Suprapubic skin (tissue), 4 donors: ENCODE measurements around the gene PUSL1. TPM values are rescaled to one million over a fixed set of nuclear protein-coding genes. Genes with fewer than 3 reads are reported as not detected.

ENCODE experiments used
- DNase-seq, 2 donors: peaks; one replicate each; pipeline ENCODE4 v3.0.0-alpha.2; 2019; ENCODE audit warnings: low spot score in 2 of 2
- H3K27ac ChIP-seq: fragments of 200-600 bp; sonication (generic); one replicate; pipeline ENCODE4 v1.5.1; 2019
- H3K27me3 ChIP-seq: fragments of 200-600 bp; sonication (generic); one replicate; pipeline ENCODE4 v1.5.1; 2019
- H3K36me3 ChIP-seq: fragments of 200-600 bp; sonication (generic); one replicate; pipeline ENCODE4 v1.5.1; 2019
- H3K4me1 ChIP-seq: fragments of 200-600 bp; sonication (generic); one replicate; pipeline ENCODE4 v1.5.1; 2019
- H3K4me3 ChIP-seq: fragments of 200-600 bp; sonication (generic); one replicate; pipeline ENCODE4 v1.5.1; 2019; ENCODE audit warnings: mild to moderate bottlenecking
- H3K9me3 ChIP-seq: fragments of 200-600 bp; sonication (generic); one replicate; pipeline ENCODE4 v1.5.1; 2019
- EP300 ChIP-seq: sonication (generic); formaldehyde crosslinking; IDR thresholded peaks from one replicate; pipeline ENCODE4 v1.6.1; 2017; ENCODE audit warnings: antibody characterized with exemption
- POLR2A ChIP-seq, 2 donors: fragments of 450-650 bp; IDR thresholded peaks; one replicate each; pipeline ENCODE4 v1.6.1; 2017; ENCODE audit warnings: antibody characterized with exemption in 2 of 2, mild to moderate bottlenecking in 2 of 2, moderate library complexity in 2 of 2
- POLR2AphosphoS5 ChIP-seq, 3 donors: sonication (generic); formaldehyde crosslinking; IDR thresholded peaks; one replicate each; pipeline ENCODE4 v1.6.1; 2017; ENCODE audit warnings: antibody characterized with exemption in 3 of 3
- WGBS: methylation state at CpG from one replicate; pipeline ENCODE4 v1.1.5; 2018; 5-methylcytosine and 5-hydroxymethylcytosine counted together
- total RNA-seq, 4 donors: library from RNA; depleted of rRNA; stranded (reverse); fragments of >200 nt; gene quantifications; one replicate each; pipeline ENCODE4 v1.1.0, GENCODE V29; 2016
- TF ChIP-seq, protein P1 (sequence below), 2 donors: fragments of 200-600 bp in 1 of 2; fragments of 450-650 bp in 1 of 2; sonication (generic) in 1 of 2; IDR thresholded peaks; one replicate each; pipeline ENCODE4 v1.5.1; 2016 to 2019; ENCODE audit warnings: antibody characterized with exemption in 2 of 2, mild to moderate bottlenecking in 1 of 2, moderate library complexity in 1 of 2

Gene PUSL1
- total RNA-seq, 4 donors from 2014 or later: 16.9 to 56.4 (median 36.4) TPM

DNA sequence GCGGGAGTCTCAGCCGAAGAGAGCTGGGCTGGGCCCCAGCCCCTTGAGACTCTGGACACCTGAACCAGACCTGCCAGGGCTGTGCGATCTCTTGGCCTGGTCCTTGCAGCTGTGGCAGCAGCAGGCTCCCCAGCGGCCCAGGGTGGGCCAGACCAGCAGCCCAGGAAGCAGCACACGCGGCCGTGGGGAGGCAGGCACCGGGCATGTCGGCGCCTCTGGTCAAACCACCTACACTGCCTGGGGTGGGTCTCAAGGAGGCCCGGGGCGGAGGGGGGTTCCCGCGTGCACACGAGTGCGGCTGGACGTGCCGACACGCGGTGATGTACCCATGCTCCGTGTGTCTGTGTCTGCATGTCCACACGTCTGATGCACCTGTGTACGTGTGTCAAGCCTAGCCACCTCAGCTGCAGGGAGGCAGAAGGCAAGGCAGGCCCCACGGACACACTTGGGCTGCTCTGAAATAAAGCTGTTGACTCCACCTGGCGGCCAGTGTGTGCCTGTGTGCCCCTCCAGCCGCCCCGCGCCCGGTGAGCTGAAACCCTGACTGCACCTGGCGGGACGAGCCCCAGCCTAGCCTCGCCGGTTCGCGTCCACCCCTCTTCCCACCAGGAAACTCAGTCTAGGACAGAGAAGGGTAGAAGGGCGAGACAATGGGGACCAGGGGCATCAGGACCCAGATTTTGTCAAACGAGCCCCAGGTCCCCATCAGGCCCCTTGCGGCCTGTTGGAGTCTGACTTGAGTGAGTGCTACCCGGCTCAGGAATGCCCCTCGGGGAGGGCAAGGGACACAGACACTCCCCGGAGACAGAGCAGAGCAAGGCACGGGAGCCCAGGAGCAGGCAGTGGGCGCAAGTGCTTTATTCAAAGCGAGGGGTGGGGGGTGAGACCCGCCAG lies 16.6 kb upstream of the PUSL1 start:
- Histone ChIP-seq H3K27ac (no peak overlapping the region), H3K9me3 (no peaks in the 10 kb centered on the region), H3K4me3 (no peak overlapping the region), H3K4me1 (peaks cover 21% of the 10 kb centered on the region), H3K36me3 (peaks cover 31% of the 10 kb centered on the region), H3K27me3 (peaks cover 11% of the 10 kb centered on the region)
- WGBS: 32% methylated on average over 5 of the region's 45 CpGs
- no peak for DNase-seq
- no peak for TF ChIP-seq EP300
- TF ChIP-seq POLR2A (IDR thresholded peaks at IDR 0.05): no peak
- no peak for TF ChIP-seq POLR2AphosphoS5 (IDR thresholded peaks at IDR 0.05)
- TF ChIP-seq, protein P1, sequence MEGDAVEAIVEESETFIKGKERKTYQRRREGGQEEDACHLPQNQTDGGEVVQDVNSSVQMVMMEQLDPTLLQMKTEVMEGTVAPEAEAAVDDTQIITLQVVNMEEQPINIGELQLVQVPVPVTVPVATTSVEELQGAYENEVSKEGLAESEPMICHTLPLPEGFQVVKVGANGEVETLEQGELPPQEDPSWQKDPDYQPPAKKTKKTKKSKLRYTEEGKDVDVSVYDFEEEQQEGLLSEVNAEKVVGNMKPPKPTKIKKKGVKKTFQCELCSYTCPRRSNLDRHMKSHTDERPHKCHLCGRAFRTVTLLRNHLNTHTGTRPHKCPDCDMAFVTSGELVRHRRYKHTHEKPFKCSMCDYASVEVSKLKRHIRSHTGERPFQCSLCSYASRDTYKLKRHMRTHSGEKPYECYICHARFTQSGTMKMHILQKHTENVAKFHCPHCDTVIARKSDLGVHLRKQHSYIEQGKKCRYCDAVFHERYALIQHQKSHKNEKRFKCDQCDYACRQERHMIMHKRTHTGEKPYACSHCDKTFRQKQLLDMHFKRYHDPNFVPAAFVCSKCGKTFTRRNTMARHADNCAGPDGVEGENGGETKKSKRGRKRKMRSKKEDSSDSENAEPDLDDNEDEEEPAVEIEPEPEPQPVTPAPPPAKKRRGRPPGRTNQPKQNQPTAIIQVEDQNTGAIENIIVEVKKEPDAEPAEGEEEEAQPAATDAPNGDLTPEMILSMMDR (IDR thresholded peaks at IDR 0.05): peak; percentile 43 to 71

DNA sequence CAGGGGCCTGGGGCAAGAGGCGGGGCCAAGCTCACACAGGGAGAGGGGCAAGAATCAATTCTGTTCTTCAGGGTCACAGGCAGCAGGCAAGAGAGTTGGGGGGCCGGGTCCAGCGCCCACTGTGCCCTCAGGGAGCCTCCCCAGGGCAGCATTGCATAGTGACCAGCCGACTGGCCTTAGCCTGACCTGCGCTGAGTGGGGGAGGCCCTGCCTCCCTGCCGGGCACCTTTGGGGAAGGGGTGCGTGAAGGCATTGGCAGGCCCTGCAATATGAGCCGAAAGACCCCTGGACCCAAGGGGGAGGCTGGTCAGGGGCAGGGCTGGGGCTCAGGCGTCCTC lies 16.0 kb upstream of the PUSL1 start:
- no peak overlapping the region for H3K27ac ChIP-seq
- 73% methylated on average over 7 of the region's 9 CpGs for WGBS
- no peak for DNase-seq
- H3K4me3 ChIP-seq: no peak overlapping the region
- peaks cover 21% of the 10 kb centered on the region for H3K4me1 ChIP-seq
- no peaks in the 10 kb centered on the region for H3K9me3 ChIP-seq
- H3K36me3 ChIP-seq: peaks cover 34% of the 10 kb centered on the region
- TF ChIP-seq POLR2AphosphoS5 (IDR thresholded peaks at IDR 0.05) (no peak), EP300 (no peak), POLR2A (IDR thresholded peaks at IDR 0.05) (no peak)
- TF ChIP-seq, protein P1 (IDR thresholded peaks at IDR 0.05): no peak
- peaks cover 6% of the 10 kb centered on the region for H3K27me3 ChIP-seq

DNA sequence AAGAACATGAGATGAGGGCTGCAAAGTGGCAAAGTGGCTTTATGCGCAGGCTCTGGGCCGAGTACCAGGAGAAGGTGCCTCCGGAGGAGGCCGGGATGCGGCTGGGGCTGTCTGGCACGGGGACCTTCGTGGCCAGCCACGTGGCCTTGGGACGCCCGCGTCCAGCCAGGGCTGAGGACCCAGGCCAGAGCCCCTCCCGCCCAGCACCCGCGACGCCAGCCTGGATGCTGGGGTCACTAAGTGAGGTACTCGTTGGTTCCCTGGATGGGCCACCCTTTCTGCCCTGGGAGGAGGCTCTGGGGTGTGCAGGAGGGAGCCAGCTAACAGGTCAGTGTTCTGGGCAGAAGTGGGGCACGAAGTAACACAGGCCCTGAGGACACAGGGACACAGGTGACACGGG lies 15.5 kb upstream of the PUSL1 start:
- no peak for DNase-seq
- Histone ChIP-seq H3K9me3 (no peaks in the 10 kb centered on the region), H3K27ac (no peak overlapping the region), H3K27me3 (peaks cover 2% of the 10 kb centered on the region), H3K4me3 (no peak overlapping the region), H3K36me3 (peaks cover 38% of the 10 kb centered on the region), H3K4me1 (peaks cover 21% of the 10 kb centered on the region)
- WGBS: 82% methylated on average over 2 of the region's 18 CpGs
- TF ChIP-seq, protein P1 (IDR thresholded peaks at IDR 0.05): no peak
- TF ChIP-seq EP300 (no peak), POLR2A (IDR thresholded peaks at IDR 0.05) (no peak), POLR2AphosphoS5 (IDR thresholded peaks at IDR 0.05) (no peak)

DNA sequence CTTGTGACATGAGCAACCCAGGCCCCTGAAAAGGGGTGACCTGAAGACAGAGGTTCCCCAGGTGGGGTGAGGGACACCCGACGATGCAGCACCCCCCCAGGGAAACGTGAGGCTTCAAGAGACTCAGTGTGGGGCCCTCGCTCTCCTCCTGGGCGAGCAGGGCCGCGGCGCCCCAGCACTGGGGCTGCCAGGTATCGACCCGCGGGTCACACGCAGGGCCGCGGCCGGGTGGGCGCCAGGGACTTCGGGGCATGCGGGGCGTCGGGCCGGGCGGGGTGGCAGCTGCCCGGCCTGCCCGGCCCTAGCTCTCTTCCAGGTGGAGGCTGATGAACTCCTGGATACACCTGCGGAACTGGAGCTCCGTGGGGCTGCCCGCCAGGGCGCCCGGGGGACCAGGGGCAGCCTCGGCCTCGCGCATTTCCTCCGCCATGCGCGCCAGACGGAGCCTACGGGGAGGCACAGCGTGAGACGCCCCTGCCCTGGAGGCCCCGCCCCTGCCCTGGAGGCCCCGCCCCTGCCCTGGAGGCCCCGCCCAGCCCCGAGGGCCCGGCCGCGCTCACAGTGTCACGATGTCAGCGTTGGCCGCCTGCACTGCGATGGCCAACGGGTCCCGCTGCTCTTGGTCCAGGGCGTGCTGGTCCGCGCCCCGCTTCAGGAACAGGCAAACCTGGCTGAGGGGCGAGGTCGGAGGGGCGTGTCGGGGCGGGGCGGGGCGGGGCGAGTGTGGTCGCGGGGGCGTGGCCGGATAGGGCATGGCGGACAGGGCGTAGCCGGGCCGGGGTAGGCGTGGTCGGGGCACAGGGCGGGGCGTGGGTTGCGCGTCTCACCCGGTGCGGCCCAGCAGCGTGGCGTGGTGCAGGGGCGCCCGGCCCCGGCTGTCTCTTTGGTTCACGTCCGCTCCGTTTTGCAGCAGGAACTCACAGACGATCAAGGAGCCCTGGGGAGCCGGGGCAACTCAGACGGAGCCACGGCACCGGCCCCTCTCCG lies 14.8 kb upstream of the PUSL1 start:
- H3K4me3 ChIP-seq: no peak overlapping the region
- no peak overlapping the region for H3K27ac ChIP-seq
- no peaks in the 10 kb centered on the region for H3K27me3 ChIP-seq
- 60% methylated on average over 2 of the region's 94 CpGs for WGBS
- peaks cover 45% of the 10 kb centered on the region for H3K36me3 ChIP-seq
- no peak for DNase-seq
- peaks cover 21% of the 10 kb centered on the region for H3K4me1 ChIP-seq
- TF ChIP-seq EP300 (no peak), POLR2A (IDR thresholded peaks at IDR 0.05) (no peak), POLR2AphosphoS5 (IDR thresholded peaks at IDR 0.05) (no peak)
- TF ChIP-seq, protein P1 (IDR thresholded peaks at IDR 0.05): no peak
- no peaks in the 10 kb centered on the region for H3K9me3 ChIP-seq
